SK-N-MC (cell line): ENCODE measurements around the gene PRR15.

Source experiments
- EZH2 ChIP-seq: fragments of 200-600 bp; sonication (generic); IDR thresholded peaks from one replicate; pipeline ENCODE4 v1.6.1; 2017; ENCODE audit warnings: antibody characterized with exemption
- FOXP2 ChIP-seq: optimal IDR thresholded peaks from 2 replicates; pipeline ENCODE3; 2011; ENCODE audit warnings: mild to moderate bottlenecking, moderate library complexity; ENCODE audit not compliant: insufficient read depth; ENCODE audit errors: extremely low read length, control extremely low read depth
- POLR2AphosphoS5 ChIP-seq: IDR thresholded peaks from 2 replicates; pipeline ENCODE4 v1.6.1; 2012; ENCODE audit warnings: mild to moderate bottlenecking, low read depth, low read length, borderline replicate concordance

GRCh38 chr7:29610086-29610485 lies 46.5 kb downstream of the PRR15 start:
- TF ChIP-seq EZH2 (no peak), POLR2AphosphoS5 (no peak), FOXP2 (no peak)
